ENCODE data around the gene RTN4RL2. TPM values are rescaled to one million over a fixed set of nuclear protein-coding genes. Genes with fewer than 3 reads are reported as not detected.

Gene RTN4RL2
- total and polyA plus RNA-seq, 10 of the 15 experiments (the other 5 are each of a cell fraction or from before 2014, with no cell fraction given): 0.14 to 1.1 (median 0.52) TPM; not detected in 4

DNA sequence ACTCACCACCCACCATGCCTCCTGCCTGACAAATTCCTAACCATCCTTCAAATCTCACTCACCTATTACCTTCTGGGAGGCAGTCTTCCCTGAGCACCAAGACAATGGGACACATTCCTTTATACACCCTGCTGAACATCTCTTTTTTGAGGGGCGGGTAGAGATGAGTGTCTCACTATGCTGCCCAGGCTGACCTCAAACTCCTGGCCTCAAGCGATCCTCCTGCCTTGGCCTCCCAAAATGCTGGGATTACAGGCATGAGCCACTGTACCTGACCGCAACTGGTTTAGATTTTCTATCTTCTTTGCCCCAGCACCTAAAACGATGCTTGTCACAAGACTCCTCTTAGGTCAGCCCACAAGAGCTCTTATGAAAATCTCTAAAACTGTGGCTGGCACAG, 63.1 kb downstream of the RTN4RL2 start (continued):
- TF ChIP-seq, protein P1, sequence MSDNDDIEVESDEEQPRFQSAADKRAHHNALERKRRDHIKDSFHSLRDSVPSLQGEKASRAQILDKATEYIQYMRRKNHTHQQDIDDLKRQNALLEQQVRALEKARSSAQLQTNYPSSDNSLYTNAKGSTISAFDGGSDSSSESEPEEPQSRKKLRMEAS (IDR thresholded peaks at IDR 0.05; ENCODE audit: low read depth, low read length): no peak
- no peak for TF ChIP-seq ZNF622 (IDR thresholded peaks at IDR 0.05)
- TF ChIP-seq SIX5 (IDR thresholded peaks at IDR 0.05; ENCODE audit: low read depth, low read length, severe bottlenecking): no peak
- TF ChIP-seq, protein P2, sequence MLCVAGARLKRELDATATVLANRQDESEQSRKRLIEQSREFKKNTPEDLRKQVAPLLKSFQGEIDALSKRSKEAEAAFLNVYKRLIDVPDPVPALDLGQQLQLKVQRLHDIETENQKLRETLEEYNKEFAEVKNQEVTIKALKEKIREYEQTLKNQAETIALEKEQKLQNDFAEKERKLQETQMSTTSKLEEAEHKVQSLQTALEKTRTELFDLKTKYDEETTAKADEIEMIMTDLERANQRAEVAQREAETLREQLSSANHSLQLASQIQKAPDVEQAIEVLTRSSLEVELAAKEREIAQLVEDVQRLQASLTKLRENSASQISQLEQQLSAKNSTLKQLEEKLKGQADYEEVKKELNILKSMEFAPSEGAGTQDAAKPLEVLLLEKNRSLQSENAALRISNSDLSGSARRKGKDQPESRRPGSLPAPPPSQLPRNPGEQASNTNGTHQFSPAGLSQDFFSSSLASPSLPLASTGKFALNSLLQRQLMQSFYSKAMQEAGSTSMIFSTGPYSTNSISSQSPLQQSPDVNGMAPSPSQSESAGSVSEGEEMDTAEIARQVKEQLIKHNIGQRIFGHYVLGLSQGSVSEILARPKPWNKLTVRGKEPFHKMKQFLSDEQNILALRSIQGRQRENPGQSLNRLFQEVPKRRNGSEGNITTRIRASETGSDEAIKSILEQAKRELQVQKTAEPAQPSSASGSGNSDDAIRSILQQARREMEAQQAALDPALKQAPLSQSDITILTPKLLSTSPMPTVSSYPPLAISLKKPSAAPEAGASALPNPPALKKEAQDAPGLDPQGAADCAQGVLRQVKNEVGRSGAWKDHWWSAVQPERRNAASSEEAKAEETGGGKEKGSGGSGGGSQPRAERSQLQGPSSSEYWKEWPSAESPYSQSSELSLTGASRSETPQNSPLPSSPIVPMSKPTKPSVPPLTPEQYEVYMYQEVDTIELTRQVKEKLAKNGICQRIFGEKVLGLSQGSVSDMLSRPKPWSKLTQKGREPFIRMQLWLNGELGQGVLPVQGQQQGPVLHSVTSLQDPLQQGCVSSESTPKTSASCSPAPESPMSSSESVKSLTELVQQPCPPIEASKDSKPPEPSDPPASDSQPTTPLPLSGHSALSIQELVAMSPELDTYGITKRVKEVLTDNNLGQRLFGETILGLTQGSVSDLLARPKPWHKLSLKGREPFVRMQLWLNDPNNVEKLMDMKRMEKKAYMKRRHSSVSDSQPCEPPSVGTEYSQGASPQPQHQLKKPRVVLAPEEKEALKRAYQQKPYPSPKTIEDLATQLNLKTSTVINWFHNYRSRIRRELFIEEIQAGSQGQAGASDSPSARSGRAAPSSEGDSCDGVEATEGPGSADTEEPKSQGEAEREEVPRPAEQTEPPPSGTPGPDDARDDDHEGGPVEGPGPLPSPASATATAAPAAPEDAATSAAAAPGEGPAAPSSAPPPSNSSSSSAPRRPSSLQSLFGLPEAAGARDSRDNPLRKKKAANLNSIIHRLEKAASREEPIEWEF (IDR thresholded peaks at IDR 0.05; ENCODE audit: insufficient replicate concordance, low read depth, low read length): no peak

Small RNAs within 50 kb of the gene (small RNA-seq; reads per million reads assigned to genes)
- not detected for gene RNA5SP341

Other genes with a start within 250 kb of the RTN4RL2 start
Only the 7 nearest of the 15 such genes appear.
- not detected in 2 replicates for gene PRG3, start 79.4 kb upstream of the RTN4RL2 start, total RNA-seq (2014; rRNA removed)
- gene PRG3, start 79.4 kb upstream of the RTN4RL2 start, total RNA-seq (2014; rRNA removed; fragmentation: Illumina TruSeq; extraction: Trizol): not detected in 2 replicates
- gene PRG3, start 79.4 kb upstream of the RTN4RL2 start, total RNA-seq (2021): not detected in 2 replicates
- gene PRG3, start 79.4 kb upstream of the RTN4RL2 start, polyA plus RNA-seq (2011; rRNA removed): not detected in 2 replicates
- gene PRG3, start 79.4 kb upstream of the RTN4RL2 start, polyA plus RNA-seq (2014; fragmentation: Illumina TruSeq; extraction: Trizol): not detected in 2 replicates
- gene PRG3, start 79.4 kb upstream of the RTN4RL2 start, polyA plus RNA-seq (2014; fragmentation: Nextera tagmentation; extraction: Ambion mirVana): not detected
- gene PRG3, start 79.4 kb upstream of the RTN4RL2 start, polyA plus RNA-seq (2014; rRNA removed): not detected in 2 replicates
- gene PRG3, start 79.4 kb upstream of the RTN4RL2 start, polyA plus RNA-seq (2016; fragmentation: Nextera tagmentation; extraction: Ambion mirVana): not detected
- 0.68 TPM in 1 of 2 replicates, not detected in the other for gene PRG2, start 69.9 kb upstream of the RTN4RL2 start, total RNA-seq (2014; rRNA removed)
- gene PRG2, start 69.9 kb upstream of the RTN4RL2 start, total RNA-seq (2014; rRNA removed; fragmentation: Illumina TruSeq; extraction: Trizol): 0.41 TPM in 1 of 2 replicates, not detected in the other
- 1.7 and 2.0 TPM in 2 replicates for gene PRG2, start 69.9 kb upstream of the RTN4RL2 start, total RNA-seq (2021)
- gene PRG2, start 69.9 kb upstream of the RTN4RL2 start, polyA plus RNA-seq (2011; rRNA removed): 0.23 and 0.43 TPM in 2 replicates
- 0.10 TPM in 1 of 2 replicates, not detected in the other for gene PRG2, start 69.9 kb upstream of the RTN4RL2 start, polyA plus RNA-seq (2014; fragmentation: Illumina TruSeq; extraction: Trizol)
- gene PRG2, start 69.9 kb upstream of the RTN4RL2 start, polyA plus RNA-seq (2014; fragmentation: Nextera tagmentation; extraction: Ambion mirVana): 1 to 10 TPM in 1 of 2 experiments, under 1 TPM in 1; 0.88 to 1.0 TPM
- 0.25 and 0.40 TPM in 2 replicates for gene PRG2, start 69.9 kb upstream of the RTN4RL2 start, polyA plus RNA-seq (2014; rRNA removed)
- under 1 TPM in 1 of 2 experiments, not detected in 1; 0.19 TPM for gene PRG2, start 69.9 kb upstream of the RTN4RL2 start, polyA plus RNA-seq (2016; fragmentation: Nextera tagmentation; extraction: Ambion mirVana)
- 104 and 112 TPM in 2 replicates for gene SLC43A3, start 33.4 kb upstream of the RTN4RL2 start, total RNA-seq (2014; rRNA removed)
- 79.7 and 80.2 TPM in 2 replicates for gene SLC43A3, start 33.4 kb upstream of the RTN4RL2 start, total RNA-seq (2014; rRNA removed; fragmentation: Illumina TruSeq; extraction: Trizol)
- 147 and 158 TPM in 2 replicates for gene SLC43A3, start 33.4 kb upstream of the RTN4RL2 start, total RNA-seq (2021)
- 129 and 237 TPM in 2 replicates for gene SLC43A3, start 33.4 kb upstream of the RTN4RL2 start, polyA plus RNA-seq (2011; rRNA removed)
- 153 and 168 TPM in 2 replicates for gene SLC43A3, start 33.4 kb upstream of the RTN4RL2 start, polyA plus RNA-seq (2014; fragmentation: Illumina TruSeq; extraction: Trizol)
- 10 to 100 TPM; 37.5 to 79.9 TPM for gene SLC43A3, start 33.4 kb upstream of the RTN4RL2 start, polyA plus RNA-seq (2014; fragmentation: Nextera tagmentation; extraction: Ambion mirVana)
- 107 and 111 TPM in 2 replicates for gene SLC43A3, start 33.4 kb upstream of the RTN4RL2 start, polyA plus RNA-seq (2014; rRNA removed)
- 100 to 1,000 TPM; 189 to 200 TPM for gene SLC43A3, start 33.4 kb upstream of the RTN4RL2 start, polyA plus RNA-seq (2016; fragmentation: Nextera tagmentation; extraction: Ambion mirVana)
- gene SLC43A1, start 55.2 kb downstream of the RTN4RL2 start, total RNA-seq (2014; rRNA removed): 16.9 and 20.3 TPM in 2 replicates
- gene SLC43A1, start 55.2 kb downstream of the RTN4RL2 start, total RNA-seq (2014; rRNA removed; fragmentation: Illumina TruSeq; extraction: Trizol): 7.4 and 8.1 TPM in 2 replicates
- gene SLC43A1, start 55.2 kb downstream of the RTN4RL2 start, total RNA-seq (2021): 16.1 and 16.4 TPM in 2 replicates
- gene SLC43A1, start 55.2 kb downstream of the RTN4RL2 start, polyA plus RNA-seq (2011; rRNA removed): 8.4 and 17.8 TPM in 2 replicates
- 9.8 and 11.9 TPM in 2 replicates for gene SLC43A1, start 55.2 kb downstream of the RTN4RL2 start, polyA plus RNA-seq (2014; fragmentation: Illumina TruSeq; extraction: Trizol)
- 1 to 10 TPM; 1.0 to 2.4 TPM for gene SLC43A1, start 55.2 kb downstream of the RTN4RL2 start, polyA plus RNA-seq (2014; fragmentation: Nextera tagmentation; extraction: Ambion mirVana)
- 15.6 TPM in 2 replicates for gene SLC43A1, start 55.2 kb downstream of the RTN4RL2 start, polyA plus RNA-seq (2014; rRNA removed)
- 10 to 100 TPM; 12.0 to 13.3 TPM for gene SLC43A1, start 55.2 kb downstream of the RTN4RL2 start, polyA plus RNA-seq (2016; fragmentation: Nextera tagmentation; extraction: Ambion mirVana)
- gene TIMM10, start 70.2 kb downstream of the RTN4RL2 start, total RNA-seq (2014; rRNA removed): 178 and 187 TPM in 2 replicates
- gene TIMM10, start 70.2 kb downstream of the RTN4RL2 start, total RNA-seq (2014; rRNA removed; fragmentation: Illumina TruSeq; extraction: Trizol): 139 and 148 TPM in 2 replicates
- gene TIMM10, start 70.2 kb downstream of the RTN4RL2 start, total RNA-seq (2021): 192 and 195 TPM in 2 replicates
- gene TIMM10, start 70.2 kb downstream of the RTN4RL2 start, polyA plus RNA-seq (2011; rRNA removed): 161 and 208 TPM in 2 replicates
- gene TIMM10, start 70.2 kb downstream of the RTN4RL2 start, polyA plus RNA-seq (2014; fragmentation: Illumina TruSeq; extraction: Trizol): 181 and 204 TPM in 2 replicates
- gene TIMM10, start 70.2 kb downstream of the RTN4RL2 start, polyA plus RNA-seq (2014; fragmentation: Nextera tagmentation; extraction: Ambion mirVana): 100 to 1,000 TPM; 770 to 898 TPM
- 204 and 247 TPM in 2 replicates for gene TIMM10, start 70.2 kb downstream of the RTN4RL2 start, polyA plus RNA-seq (2014; rRNA removed)
- gene TIMM10, start 70.2 kb downstream of the RTN4RL2 start, polyA plus RNA-seq (2016; fragmentation: Nextera tagmentation; extraction: Ambion mirVana): 100 to 1,000 TPM; 272 to 362 TPM
- gene SMTNL1, start 77.1 kb downstream of the RTN4RL2 start, total RNA-seq (2014; rRNA removed): not detected in 2 replicates
- not detected in 2 replicates for gene SMTNL1, start 77.1 kb downstream of the RTN4RL2 start, total RNA-seq (2014; rRNA removed; fragmentation: Illumina TruSeq; extraction: Trizol)
- not detected in 2 replicates for gene SMTNL1, start 77.1 kb downstream of the RTN4RL2 start, total RNA-seq (2021)
- not detected in 2 replicates for gene SMTNL1, start 77.1 kb downstream of the RTN4RL2 start, polyA plus RNA-seq (2011; rRNA removed)
- gene SMTNL1, start 77.1 kb downstream of the RTN4RL2 start, polyA plus RNA-seq (2014; fragmentation: Illumina TruSeq; extraction: Trizol): not detected in 2 replicates
- under 1 TPM in 1 of 2 experiments, not detected in 1; 0.06 TPM for gene SMTNL1, start 77.1 kb downstream of the RTN4RL2 start, polyA plus RNA-seq (2014; fragmentation: Nextera tagmentation; extraction: Ambion mirVana)
- gene SMTNL1, start 77.1 kb downstream of the RTN4RL2 start, polyA plus RNA-seq (2014; rRNA removed): not detected in 2 replicates
- gene SMTNL1, start 77.1 kb downstream of the RTN4RL2 start, polyA plus RNA-seq (2016; fragmentation: Nextera tagmentation; extraction: Ambion mirVana): under 1 TPM; 0.10 to 0.17 TPM
- gene UBE2L6, start 107.1 kb downstream of the RTN4RL2 start, total RNA-seq (2014; rRNA removed): 143 and 146 TPM in 2 replicates
- gene UBE2L6, start 107.1 kb downstream of the RTN4RL2 start, total RNA-seq (2014; rRNA removed; fragmentation: Illumina TruSeq; extraction: Trizol): 114 and 115 TPM in 2 replicates
- gene UBE2L6, start 107.1 kb downstream of the RTN4RL2 start, total RNA-seq (2021): 128 and 142 TPM in 2 replicates
- gene UBE2L6, start 107.1 kb downstream of the RTN4RL2 start, polyA plus RNA-seq (2011; rRNA removed): 142 and 211 TPM in 2 replicates
- 166 and 179 TPM in 2 replicates for gene UBE2L6, start 107.1 kb downstream of the RTN4RL2 start, polyA plus RNA-seq (2014; fragmentation: Illumina TruSeq; extraction: Trizol)
- gene UBE2L6, start 107.1 kb downstream of the RTN4RL2 start, polyA plus RNA-seq (2014; fragmentation: Nextera tagmentation; extraction: Ambion mirVana): 100 to 1,000 TPM; 262 to 295 TPM
- 161 and 177 TPM in 2 replicates for gene UBE2L6, start 107.1 kb downstream of the RTN4RL2 start, polyA plus RNA-seq (2014; rRNA removed)
- 100 to 1,000 TPM; 156 to 170 TPM for gene UBE2L6, start 107.1 kb downstream of the RTN4RL2 start, polyA plus RNA-seq (2016; fragmentation: Nextera tagmentation; extraction: Ambion mirVana)

Data from GM12878 (cell line).